Measurements from ENCODE around the gene CD274.
"Not testable (repeated sequence)": the region's sequence is repeated elsewhere in the genome, so short reads cannot be mapped to it uniquely, and the experiment has no call there.

Gene CD274

DNA sequence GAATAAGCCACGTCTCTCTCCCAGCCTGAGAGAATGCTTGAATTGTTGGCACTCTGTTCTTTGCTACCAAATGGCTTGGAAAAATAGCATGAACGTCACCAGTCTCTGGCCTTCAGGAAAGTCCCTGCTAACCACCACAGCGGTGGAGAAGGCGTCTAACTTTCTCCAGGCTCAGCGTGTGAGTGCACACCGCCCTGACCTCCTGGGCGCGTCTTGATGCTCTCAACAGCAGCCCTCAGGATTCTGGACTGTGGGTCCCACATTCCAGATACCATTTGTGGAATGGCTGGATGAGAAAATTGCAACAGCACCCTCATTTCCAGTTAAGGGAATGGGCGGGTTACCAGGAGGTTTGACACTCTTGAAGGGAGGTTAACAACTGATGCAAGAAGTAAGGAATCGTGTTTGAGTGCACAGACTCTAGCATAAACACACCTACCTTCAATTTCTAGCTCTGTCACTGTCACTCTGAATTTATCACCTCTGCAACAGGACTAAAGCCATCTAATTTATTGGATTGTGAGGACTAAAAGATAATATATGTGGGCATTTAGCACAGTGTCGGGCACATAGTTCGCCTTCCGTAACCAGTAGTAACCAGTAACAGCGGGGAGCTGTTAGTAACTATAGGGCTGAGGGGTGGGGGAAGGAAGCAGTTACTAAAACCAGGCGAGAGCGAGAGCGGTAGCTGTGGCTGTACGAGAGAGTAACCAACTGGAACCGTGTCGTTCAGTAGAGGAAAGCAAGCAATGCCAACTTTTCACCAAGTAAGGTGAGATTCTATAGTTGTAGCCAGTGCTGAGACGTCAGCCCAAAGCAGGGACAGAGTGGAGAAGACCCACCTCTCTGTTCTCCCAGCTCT, 11.8 kb upstream of the CD274 start:
- DNase-seq (ENCODE audit: low read depth) = no peak

DNA sequence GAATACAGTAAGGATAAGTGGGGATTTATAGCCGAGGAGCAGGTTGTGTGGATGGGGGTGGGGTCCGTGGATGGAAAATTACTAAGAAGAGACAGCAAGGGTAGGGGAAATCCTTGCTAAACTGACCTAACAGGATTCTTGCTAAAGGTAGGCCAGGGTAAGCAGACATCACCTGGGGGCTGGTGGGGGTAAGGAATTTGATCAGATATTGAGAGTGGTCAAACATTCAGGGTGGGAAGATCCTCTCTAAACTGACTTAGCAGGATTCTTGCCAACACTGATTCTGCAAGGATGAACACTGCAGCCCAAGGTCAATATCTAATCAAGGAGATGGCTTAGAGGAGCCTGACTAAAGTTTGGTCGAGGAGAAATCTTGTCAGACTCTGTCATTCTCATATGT, 9.9 kb upstream of the CD274 start:
- no peak for DNase-seq (ENCODE audit: low read depth)

- DNase-seq (ENCODE audit: low read depth) = no peak
Measured at GRCh38 chr9:5441043-5441442, 9.3 kb upstream of the CD274 start.

GRCh38 chr9:5442400-5443011, 7.8 kb upstream of the CD274 start:
- no peak for DNase-seq (ENCODE audit: low read depth)

DNA sequence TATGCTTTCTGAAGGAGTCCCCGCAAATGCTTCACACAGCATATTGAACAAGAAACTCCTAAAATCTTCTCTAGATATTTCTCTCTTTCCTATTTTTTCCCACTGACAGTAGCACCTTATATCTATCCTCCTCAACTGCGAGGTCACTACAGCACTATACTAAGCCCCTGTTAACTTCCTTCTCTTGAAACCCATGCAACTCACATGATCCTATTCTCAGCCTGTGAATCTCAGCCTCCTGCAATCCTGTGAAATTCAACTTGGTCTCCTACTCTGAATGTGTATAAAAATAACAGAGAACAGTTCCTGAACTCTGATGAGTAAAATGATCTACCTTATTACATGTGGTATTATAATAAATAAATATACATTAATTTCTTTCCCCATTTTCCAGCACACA, 6.5 kb upstream of the CD274 start:
- no peak for DNase-seq (ENCODE audit: low read depth)

DNA sequence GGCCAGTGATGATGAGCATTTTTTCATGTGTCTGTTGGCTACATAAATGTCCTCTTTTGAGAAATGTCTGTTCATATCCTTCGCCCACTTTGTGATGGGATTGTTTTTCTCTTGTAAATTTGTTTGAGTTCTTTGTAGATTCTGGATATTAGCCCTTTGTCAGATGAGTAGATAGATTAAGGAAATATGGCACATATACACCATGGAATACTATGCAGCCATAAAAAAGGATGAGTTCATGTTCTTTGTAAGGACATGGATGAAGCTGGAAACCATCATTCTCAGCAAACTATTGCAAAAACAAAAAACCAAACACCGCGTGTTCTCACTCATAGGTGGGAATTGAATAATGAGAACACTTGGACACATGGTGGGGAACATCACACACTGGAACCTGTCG, 5.2 kb upstream of the CD274 start:
- not testable (repeated sequence) for DNase-seq (ENCODE audit: low read depth)

- DNase-seq (ENCODE audit: low read depth) = no peak
Measured at GRCh38 chr9:5445886-5446285, 4.5 kb upstream of the CD274 start.

DNA sequence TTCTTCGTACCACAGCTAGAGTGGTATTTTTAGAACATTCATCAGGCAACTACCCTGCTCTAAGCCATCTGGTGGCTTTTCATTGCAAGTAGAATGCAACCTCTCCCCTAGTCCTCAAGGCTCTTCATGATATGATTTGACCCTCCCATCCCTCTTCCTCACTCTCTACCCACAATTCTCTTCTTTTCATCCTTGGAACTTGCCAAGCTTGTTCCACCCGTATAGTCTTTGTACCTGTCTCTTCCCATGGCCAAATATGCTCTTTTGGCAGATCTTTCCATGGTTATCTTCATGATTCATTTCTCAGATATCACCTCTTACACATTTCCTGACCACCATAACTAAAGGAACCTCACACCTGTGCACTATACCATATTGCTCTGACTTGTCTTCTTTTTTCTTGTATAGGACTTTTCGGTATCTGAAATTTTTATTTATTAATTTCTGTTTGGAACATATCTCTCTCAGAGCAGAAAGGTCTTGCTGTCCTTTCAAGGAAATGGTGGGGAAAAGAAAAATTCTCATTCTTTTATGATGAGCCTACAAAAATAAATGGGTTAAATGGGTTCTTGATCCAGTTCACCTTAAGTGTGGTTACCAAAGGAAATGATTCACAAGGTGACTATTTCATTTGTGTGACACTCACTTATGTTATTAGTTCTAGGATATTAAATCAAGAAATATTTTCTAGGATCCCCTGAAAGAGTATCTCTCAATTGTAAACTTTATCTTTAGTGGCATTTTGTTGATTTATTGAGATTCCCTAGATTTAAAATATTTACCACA, 3.7 kb upstream of the CD274 start:
- DNase-seq (ENCODE audit: low read depth) = no peak

GRCh38 chr9:5447337-5447736, 3.0 kb upstream of the CD274 start:
- DNase-seq (ENCODE audit: low read depth) = no peak

DNA sequence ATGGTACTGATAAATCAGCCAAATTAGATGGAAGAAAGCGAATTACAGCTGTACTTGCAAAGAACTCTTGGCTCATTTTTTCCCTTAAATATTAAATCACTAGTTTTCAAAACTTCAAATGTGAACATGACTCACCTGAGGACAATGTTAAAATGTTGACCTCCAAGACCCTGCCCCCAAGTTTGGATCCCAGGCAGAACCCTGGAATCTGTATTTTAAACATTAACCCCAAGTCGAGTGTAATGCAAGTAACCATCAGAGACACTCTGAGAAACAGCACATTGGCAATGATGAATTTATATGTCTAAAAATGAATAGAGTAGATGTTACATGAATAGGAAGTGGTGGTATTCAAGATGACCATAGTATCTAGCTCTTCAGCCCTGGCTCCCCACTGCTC, 2.3 kb upstream of the CD274 start:
- no peak for DNase-seq (ENCODE audit: low read depth)

DNA sequence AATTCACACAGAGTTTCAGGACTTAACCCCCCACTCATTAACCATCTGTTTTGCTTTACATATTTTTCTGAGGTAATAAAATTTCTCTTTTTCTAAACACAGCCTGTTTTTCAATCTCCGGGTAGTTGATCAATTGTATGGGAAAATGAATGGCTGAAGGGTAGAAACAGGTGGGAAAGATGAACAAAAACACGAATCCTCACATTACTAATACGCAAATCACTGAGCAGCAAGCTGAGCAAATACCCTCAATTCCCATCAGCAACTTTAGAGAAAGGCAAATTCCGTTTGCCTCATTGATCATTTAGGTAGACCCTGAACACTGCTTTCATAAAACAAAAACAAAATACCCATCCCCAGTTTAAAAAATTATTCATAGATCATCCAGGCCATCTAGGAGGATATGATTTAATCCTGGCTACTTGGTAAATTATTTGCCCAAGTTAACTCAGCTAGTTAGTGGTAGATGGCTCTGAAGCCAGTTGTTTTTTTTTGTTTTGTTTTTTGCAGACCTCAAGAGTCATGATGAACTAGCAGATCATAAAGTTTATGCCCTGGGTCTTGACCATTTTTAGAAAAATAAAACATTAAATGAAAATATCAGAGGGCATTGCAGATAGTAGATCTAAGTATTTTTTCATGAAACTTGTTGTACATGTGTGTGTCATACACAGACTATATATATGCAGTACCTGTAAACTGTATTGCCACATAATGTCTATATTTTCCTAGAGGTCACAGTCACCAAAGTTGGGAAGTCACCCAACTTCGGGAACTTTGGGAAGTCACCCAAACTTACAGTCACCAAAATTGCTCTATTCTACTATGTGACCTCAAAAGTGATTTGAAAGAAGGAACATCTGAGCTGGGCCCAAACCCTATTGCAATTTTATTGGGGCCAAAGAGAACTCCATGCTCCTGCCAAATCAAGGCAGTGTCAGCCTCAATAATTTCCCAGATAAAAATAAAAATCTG, 1.6 kb upstream of the CD274 start:
- DNase-seq (ENCODE audit: low read depth) = no peak

DNA sequence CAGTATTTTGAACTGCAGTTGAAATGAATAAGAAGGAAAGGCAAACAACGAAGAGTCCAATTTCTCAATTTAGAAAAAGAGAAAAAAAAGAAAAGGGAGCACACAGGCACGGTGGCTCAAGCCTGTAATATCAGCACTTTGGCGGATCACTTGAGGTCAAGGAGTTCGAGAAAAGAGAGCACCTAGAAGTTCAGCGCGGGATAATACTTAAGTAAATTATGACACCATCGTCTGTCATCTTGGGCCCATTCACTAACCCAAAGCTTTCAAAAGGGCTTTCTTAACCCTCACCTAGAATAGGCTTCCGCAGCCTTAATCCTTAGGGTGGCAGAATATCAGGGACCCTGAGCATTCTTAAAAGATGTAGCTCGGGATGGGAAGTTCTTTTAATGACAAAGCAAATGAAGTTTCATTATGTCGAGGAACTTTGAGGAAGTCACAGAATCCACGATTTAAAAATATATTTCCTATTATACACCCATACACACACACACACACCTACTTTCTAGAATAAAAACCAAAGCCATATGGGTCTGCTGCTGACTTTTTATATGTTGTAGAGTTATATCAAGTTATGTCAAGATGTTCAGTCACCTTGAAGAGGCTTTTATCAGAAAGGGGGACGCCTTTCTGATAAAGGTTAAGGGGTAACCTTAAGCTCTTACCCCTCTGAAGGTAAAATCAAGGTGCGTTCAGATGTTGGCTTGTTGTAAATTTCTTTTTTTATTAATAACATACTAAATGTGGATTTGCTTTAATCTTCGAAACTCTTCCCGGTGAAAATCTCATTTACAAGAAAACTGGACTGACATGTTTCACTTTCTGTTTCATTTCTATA, 602 bp upstream of the CD274 start:
- DNase-seq (ENCODE audit: low read depth) = no peak

GRCh38 chr9:5452286-5452609, 1.9 kb downstream of the CD274 start:
- no peak for DNase-seq (ENCODE audit: low read depth)

DNA sequence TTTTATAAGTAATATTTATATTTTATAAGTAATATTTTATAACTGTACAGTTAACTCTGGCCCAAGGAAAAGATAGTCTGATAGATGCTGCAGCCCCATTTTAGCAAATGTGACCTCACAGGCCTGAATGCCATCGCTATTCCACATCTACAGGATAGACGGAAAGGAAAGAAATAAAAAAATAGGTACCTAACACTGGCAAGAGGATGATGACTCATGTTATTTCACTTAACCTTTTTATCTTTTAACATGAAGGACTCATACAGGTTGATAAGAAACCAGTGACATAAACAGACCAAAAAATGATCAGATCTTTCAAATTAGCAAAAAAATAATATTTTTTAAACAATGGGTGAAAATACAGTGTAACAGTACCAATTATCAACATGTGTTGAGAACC, 2.7 kb downstream of the CD274 start:
- no peak for DNase-seq (ENCODE audit: low read depth)

GRCh38 chr9:5453673-5454072, 3.3 kb downstream of the CD274 start:
- DNase-seq (ENCODE audit: low read depth) = no peak

DNA sequence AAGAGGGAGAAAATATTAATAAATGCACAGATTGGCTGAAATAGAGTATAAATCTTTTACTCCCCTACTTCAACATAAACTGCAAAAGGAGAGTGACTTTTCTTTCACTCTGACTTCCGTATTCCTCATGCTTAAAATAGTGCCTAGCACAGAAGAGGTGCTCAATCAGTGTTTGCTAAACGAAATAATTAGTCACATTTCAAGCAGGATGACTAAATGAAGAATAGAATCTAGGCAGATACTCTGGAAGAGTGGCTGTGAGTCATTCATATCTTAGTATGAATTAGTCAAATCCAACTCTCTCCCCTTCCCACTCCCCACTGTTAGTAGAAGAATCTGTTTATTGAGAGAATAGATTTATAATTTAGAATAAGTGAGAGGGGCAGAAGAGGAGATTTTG, 4.8 kb downstream of the CD274 start:
- no peak for DNase-seq (ENCODE audit: low read depth)

GRCh38 chr9:5459289-5459829, 9.0 kb downstream of the CD274 start:
- no peak for DNase-seq (ENCODE audit: low read depth)

- no peak for DNase-seq (ENCODE audit: low read depth)
Measured at GRCh38 chr9:5460157-5460556, 9.8 kb downstream of the CD274 start.

- DNase-seq (ENCODE audit: low read depth) = not testable (repeated sequence)
Measured at GRCh38 chr9:5464831-5465330, 14.5 kb downstream of the CD274 start.

DNA sequence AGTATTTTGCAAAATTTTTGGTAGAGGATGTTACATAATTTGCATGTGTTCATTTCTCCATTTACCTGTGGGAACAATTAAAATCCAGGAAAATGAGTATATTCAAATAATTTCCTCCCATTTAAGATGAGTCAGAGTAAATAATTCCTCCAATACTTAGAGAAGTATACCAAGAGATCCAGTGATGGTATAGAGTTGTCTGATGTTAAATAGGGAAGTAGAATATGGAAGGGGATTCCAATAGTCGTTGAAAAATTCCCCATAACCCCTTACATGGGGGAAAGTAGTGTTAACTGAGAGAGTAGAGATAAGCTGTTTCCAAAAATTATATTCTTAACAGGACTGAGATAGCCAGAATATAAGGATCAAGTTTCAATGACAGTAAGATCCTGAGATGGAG, 15.7 kb downstream of the CD274 start:
- DNase-seq (ENCODE audit: low read depth) = no peak

DNA sequence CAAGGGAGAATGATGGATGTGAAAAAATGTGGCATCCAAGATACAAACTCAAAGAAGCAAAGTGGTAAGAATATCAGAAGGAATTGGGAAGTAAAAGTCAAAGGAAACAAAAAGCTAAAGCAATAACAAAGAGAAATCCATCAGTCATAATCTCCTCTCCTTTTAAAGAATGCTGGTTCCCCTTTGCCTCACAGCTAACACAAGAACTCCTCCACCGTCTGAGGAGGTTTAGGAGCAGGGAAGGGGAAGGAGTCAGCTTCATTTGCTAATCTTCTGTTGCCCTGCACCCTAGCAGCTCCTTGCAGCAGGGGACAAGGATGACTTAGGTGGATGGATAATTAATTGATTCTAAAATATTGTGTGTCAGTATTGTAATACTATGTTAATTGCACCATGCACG, 16.4 kb downstream of the CD274 start:
- no peak for DNase-seq (ENCODE audit: low read depth)

Data from stimulated activated CD8-positive, alpha-beta memory T cell treated with anti-CD3 and anti-CD28 coated beads, Interleukin-4, amount 100 ng/mL, for 24 hours (primary cell).